ENCODE measurements around the gene TMEM50B.
"Not testable (repeated sequence)": the region's sequence is repeated elsewhere in the genome, so short reads cannot be mapped to it uniquely, and the experiment has no call there.

Gene TMEM50B

GRCh38 chr21:33433001-33433400, 46.8 kb downstream of the TMEM50B start:
- in situ Hi-C loops (cut with MboI; ENCODE audit: low sequenced_read_pairs), result no loop called here

GRCh38 chr21:33432496-33432895, 47.3 kb downstream of the TMEM50B start:
- in situ Hi-C loops (cut with MboI; ENCODE audit: low sequenced_read_pairs), result no loop called here

DNA sequence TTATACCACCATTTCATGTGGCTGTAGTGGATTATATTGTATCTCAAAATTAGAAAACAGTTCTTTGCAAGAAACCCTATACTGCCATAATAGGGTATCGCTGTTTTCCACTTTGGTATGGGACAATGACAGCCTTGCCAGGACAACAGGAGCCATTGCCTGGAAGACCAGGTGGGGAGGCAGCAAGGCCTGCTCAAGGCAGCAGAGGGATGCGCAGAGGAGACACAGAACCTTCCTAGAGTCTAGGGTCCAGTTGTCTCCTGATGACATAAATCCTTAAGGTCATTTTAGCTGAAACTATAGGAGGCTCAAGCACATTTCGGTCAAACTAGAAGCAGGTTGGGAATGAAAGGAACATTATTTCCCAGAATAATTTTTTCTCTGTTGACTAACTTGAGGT, 48.9 kb downstream of the TMEM50B start:
- in situ Hi-C loops (cut with MboI; ENCODE audit: low sequenced_read_pairs), result no loop called here

DNA sequence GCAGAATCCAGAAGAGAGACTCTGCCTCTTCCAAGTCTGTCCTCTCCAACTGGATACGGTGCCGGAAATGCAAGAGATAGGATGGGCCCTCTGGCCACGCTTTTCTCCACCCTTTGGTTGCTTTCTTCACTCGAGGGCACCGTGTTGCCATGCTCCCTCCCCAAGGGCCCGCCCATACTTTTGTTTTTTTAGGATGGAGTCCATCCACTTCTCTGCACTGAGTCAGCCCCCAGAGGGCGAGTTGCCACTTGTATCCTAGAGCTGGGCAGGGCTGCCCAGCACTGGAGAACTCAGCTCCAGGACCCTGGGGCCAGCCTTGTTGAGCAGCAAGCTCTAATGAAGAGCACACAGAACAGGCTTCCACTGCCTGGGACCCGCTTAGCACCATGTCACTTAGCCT, 51.1 kb downstream of the TMEM50B start:
- in situ Hi-C loops (cut with MboI; ENCODE audit: low sequenced_read_pairs), result no loop called here

DNA sequence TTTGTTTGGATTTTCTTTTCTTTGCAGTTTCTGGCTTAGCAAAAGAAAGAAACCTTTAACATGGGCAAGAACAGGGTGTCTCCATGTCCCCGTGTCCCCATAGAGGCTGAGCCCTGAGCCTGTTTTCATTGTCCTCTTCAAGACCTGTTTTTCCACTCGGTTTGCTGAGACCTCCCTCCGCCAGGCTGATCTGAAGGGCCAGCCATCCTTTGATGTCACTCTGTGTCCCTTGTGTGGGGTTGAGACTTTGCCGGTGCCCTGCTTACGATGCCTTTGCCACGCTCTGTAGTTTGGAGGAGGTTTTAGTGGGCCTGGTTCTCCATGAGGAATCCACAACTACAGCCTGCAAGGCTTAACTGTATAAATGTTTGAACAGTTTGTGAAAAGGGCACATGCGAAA, 52.7 kb downstream of the TMEM50B start:
- in situ Hi-C loops (cut with MboI; ENCODE audit: low sequenced_read_pairs), result no loop called here

DNA sequence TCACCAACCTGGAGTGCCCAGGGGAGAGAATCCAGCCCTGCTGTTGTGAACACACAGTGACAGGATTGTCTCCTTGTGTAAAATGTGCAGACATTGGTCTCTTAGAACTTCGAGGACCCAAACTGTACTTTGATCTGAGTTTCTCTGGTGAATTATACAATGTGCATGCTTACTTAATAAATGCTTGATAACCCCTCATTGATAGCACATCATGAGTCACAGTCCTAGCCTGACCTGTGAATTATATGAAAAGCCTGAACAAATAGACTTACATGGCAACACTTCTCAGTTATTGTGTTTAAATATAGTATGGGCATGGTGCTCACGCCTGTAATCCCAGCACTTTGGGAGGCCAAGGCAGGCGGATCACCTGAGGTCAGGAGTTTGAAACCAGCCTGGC, 53.9 kb downstream of the TMEM50B start:
- in situ Hi-C loops (cut with MboI; ENCODE audit: low sequenced_read_pairs), result no loop called here

DNA sequence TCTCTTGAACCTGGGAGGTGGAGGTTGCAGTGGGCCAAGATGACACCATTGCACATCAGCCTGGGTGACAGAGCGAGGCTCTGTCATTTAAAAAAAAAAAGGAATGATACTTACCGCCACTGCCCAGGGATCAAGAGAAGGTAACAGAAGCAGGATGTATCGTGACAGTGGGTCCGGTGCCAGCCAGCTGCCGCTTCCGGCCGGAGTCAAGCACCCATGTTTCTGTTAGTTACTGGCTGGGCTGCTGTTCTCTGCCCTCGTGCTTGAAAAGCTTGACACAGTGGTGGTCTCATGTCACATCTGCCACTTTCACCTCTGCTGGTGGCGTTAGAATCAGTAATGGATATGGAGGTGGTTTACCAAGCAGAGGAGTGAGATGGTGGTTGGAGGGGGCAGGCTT, 55.6 kb downstream of the TMEM50B start:
- in situ Hi-C loops (cut with MboI; ENCODE audit: low sequenced_read_pairs), result no loop called here

DNA sequence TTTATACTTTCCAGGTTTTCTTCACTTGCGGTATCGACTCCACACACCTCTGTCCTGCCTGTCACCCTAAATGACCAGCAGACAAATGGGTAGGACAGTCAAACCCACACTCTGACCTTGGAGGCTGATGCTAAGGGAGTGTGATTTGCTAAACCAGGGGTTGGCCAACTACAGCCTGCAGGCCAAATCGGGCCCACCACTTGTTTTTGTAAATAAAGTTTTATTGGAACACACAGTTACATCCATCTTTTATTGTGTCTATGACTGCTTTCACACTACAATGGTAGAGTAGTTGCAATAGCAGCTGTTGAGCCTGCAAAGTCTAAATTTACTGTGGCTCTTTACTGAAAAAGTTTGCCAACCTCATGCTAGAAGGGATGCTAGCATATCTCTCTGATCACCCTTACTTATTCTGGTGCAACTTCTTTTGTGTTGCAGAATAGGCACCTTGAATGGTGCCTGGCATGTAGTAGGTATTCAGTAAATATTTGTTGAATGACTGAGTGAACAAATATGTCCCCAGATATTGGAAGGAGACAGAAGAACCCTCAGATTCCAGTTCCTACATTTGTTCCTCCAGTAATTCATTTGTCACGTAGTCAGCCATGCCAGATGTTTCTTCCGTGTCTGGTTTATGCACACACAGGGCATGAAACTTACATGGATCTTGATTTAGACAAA, 57.9 kb downstream of the TMEM50B start:
- in situ Hi-C loops (cut with MboI; ENCODE audit: low sequenced_read_pairs), result no loop called here

GRCh38 chr21:33419538-33420123, 60.1 kb downstream of the TMEM50B start:
- in situ Hi-C loops (cut with MboI; ENCODE audit: low sequenced_read_pairs), result no loop called here

- in situ Hi-C loops (cut with MboI; ENCODE audit: low sequenced_read_pairs), result no loop called here
Observed at GRCh38 chr21:33418691-33419090, 61.1 kb downstream of the TMEM50B start.

DNA sequence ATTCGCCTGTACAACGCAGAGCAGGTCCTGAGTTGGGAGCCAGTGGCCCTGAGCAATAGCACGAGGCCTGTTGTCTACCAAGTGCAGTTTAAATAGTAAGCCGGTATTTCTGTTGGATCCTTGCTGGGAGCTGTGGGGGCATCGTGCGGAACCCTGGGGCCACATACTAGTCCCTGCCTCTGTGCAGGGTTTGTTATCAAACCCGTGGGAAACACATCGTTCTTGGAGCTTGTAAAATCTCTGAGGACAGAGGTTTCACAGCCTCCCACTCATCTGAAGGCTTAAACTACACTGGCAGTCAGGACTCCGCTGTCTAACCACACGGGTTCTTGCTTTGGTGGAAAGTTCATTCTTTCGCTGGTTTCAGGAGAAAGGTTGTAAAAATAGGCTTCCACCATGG, 64.8 kb downstream of the TMEM50B start:
- in situ Hi-C loops (cut with MboI; ENCODE audit: low sequenced_read_pairs), result no loop called here

GRCh38 chr21:33414068-33414467, 65.7 kb downstream of the TMEM50B start:
- in situ Hi-C loops (cut with MboI; ENCODE audit: low sequenced_read_pairs), result no loop called here

GRCh38 chr21:33412832-33413519, 66.8 kb downstream of the TMEM50B start:
- in situ Hi-C loops (cut with MboI; ENCODE audit: low sequenced_read_pairs), result no loop called here

GRCh38 chr21:33412439-33412831, 67.3 kb downstream of the TMEM50B start:
- in situ Hi-C loops (cut with MboI; ENCODE audit: low sequenced_read_pairs), result not testable (repeated sequence)

DNA sequence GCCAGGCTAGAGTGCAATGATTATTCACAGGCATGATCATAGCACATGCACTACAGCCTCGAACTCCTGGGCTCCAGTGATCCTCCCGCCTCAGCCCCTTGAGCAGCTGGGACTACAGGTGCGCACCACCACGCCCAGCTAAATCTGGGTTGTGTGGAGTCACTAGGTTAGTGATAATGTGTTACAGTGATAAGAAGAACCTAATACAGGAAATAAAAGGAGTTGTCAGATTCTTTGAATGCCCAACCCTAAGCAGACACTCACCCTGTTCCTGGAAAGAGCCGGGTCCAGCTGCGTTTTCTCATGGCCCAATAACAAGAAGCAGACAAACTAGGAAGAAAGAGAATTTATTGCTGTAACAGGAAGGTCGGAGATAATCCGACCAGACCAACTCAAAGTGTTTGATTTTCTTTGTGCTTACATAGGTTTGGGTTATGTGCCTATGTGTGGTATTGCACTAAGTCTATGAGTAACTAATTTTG, 67.8 kb downstream of the TMEM50B start:
- in situ Hi-C loops (cut with MboI; ENCODE audit: low sequenced_read_pairs), result no loop called here

- in situ Hi-C loops (cut with MboI; ENCODE audit: low sequenced_read_pairs), result no loop called here
Observed at GRCh38 chr21:33406493-33406892, 73.3 kb downstream of the TMEM50B start.

GRCh38 chr21:33403786-33404585, 75.8 kb downstream of the TMEM50B start:
- in situ Hi-C loops (cut with MboI; ENCODE audit: low sequenced_read_pairs), result no loop called here

- in situ Hi-C loops (cut with MboI; ENCODE audit: low sequenced_read_pairs), result no loop called here
Observed at GRCh38 chr21:33403128-33403785, 76.5 kb downstream of the TMEM50B start, which contains the start of gene IFNGR2. Gene IFNGR2 (plus strand): TSS chr21:33403413. CDS start chr21:33403544, 131 bp downstream.

DNA sequence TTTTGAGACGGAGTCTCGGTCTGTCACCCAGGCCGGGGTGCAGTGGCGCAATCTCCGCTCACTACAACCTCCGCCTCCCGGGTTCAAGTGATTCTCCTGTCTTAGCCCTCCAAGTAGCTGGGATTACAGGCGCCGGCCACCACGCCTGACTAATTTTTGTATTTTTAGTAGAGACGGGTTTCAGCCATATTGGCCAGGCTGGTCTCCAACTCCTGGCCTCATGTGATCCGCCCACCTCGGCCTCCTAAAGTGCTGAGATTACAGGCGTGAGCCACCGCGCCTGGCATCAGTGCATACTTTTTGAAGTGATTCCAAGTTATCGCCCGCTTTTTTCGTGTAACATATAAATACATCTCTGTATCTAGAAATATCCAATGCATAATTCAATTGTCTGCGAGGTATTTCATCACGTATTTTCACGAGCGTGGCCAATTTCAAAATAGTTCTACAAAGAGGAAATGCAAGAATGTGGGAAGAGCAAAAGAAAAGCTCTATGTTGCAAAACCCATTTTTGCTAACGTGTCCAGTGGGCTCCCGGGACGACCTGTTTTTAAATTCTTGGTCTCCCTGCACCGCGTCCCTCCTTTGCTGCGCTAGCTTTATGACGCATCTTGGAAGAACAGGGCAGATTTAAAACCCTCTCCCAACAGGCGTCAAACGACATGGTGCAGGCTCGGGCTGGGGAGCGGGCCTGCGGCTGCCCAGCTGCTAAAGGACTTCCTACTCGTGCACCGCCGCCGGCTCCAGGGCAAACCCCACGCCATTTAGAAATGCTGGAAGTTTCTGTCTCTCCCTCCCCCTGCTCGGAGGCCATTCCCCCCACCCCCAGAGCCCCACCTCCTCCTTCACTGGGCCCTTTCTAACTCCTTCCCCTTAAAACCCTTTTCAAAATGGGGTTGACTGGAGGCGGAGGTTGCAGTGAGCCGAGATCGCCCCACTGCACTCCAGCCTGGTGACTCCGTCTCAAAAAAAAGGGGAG, 77.5 kb downstream of the TMEM50B start:
- in situ Hi-C loops (cut with MboI; ENCODE audit: low sequenced_read_pairs), result no loop called here

GRCh38 chr21:33401630-33401992, 78.2 kb downstream of the TMEM50B start:
- in situ Hi-C loops (cut with MboI; ENCODE audit: low sequenced_read_pairs), result no loop called here

All from hTERT RPE-1 (cell line).